ENCODE measurements around the gene AGBL1.
"Not testable (repeated sequence)": the region's sequence is repeated elsewhere in the genome, so short reads cannot be mapped to it uniquely, and the experiment has no call there.

- not testable (repeated sequence) for TF ChIP-seq CTCF, POLR2A, POLR2AphosphoS5 (IDR thresholded peaks at IDR 0.05)
Measured at GRCh38 chr15:86465470-86466039, 385.9 kb downstream of the AGBL1 start.

All from prostate gland (tissue), 2 donors.